ENCODE measurements around the gene PPIA.

Gene PPIA

GRCh38 chr7:44762300-44762699, 34.2 kb upstream of the PPIA start:
- TF ChIP-seq CTCF (IDR thresholded peaks at IDR 0.05; ENCODE audit: low read depth, low read length) (no peak), EZH2phosphoT487 (IDR thresholded peaks at IDR 0.05; ENCODE audit: low read depth) (no peak)
- H2AFZ ChIP-seq (ENCODE audit: low read depth, low read length), result no peak overlapping the region
- H3K4me3 ChIP-seq (ENCODE audit: low read length), result no peak overlapping the region
- peaks cover 2% of the 10 kb centered on the region; the same call in 1 of the 2 replicates for H3K4me1 ChIP-seq (ENCODE audit: low read length)
- H3K4me2 ChIP-seq (ENCODE audit: low read length), result no peak overlapping the region
- H3K9ac ChIP-seq (ENCODE audit: low read length), result no peak overlapping the region
- H3K9me3 ChIP-seq (ENCODE audit: insufficient read depth, low read length), result no peaks in the 10 kb centered on the region
- no peaks in the 10 kb centered on the region for H3K27me3 ChIP-seq (ENCODE audit: low read depth, low read length)
- H3K27ac ChIP-seq (ENCODE audit: low read length), result no peak overlapping the region
- peaks cover 5% of the 10 kb centered on the region; the same call in 1 of the 2 replicates for H3K79me2 ChIP-seq (ENCODE audit: low read length)
- H4K20me1 ChIP-seq (ENCODE audit: insufficient read depth, low read length), result peaks cover 16% of the 10 kb centered on the region; the same call in 1 of the 2 replicates
- peaks cover 79% of the 10 kb centered on the region for H3K36me3 ChIP-seq (replicated peaks; ENCODE audit: low read depth, low read length)

GRCh38 chr7:44762726-44763522, 33.6 kb upstream of the PPIA start:
- Histone ChIP-seq H3K9ac (ENCODE audit: low read length) (no peak overlapping the region), H3K27me3 (ENCODE audit: low read depth, low read length) (no peaks in the 10 kb centered on the region), H3K4me3 (ENCODE audit: low read length) (no peak overlapping the region), H3K36me3 (replicated peaks; ENCODE audit: low read depth, low read length) (peaks cover 80% of the 10 kb centered on the region), H3K79me2 (ENCODE audit: low read length) (peaks cover 1% of the 10 kb centered on the region; the same call in 1 of the 2 replicates), H3K4me1 (ENCODE audit: low read length) (peaks cover 9% of the 10 kb centered on the region), H2AFZ (ENCODE audit: low read depth, low read length) (no peak overlapping the region), H3K27ac (ENCODE audit: low read length) (no peak overlapping the region), H3K4me2 (ENCODE audit: low read length) (no peak overlapping the region), H4K20me1 (ENCODE audit: insufficient read depth, low read length) (peaks cover 13% of the 10 kb centered on the region; the same call in 1 of the 2 replicates), H3K9me3 (ENCODE audit: insufficient read depth, low read length) (no peaks in the 10 kb centered on the region)
- TF ChIP-seq CTCF (IDR thresholded peaks at IDR 0.05; ENCODE audit: low read depth, low read length), result no peak
- TF ChIP-seq EZH2phosphoT487 (IDR thresholded peaks at IDR 0.05; ENCODE audit: low read depth), result no peak

GRCh38 chr7:44764081-44764480, 32.4 kb upstream of the PPIA start:
- Histone ChIP-seq H3K9ac (ENCODE audit: low read length) (no peak overlapping the region), H3K36me3 (replicated peaks; ENCODE audit: low read depth, low read length) (peaks cover 77% of the 10 kb centered on the region), H3K27ac (ENCODE audit: low read length) (no peak overlapping the region), H3K4me3 (ENCODE audit: low read length) (no peak overlapping the region), H3K9me3 (ENCODE audit: insufficient read depth, low read length) (no peaks in the 10 kb centered on the region), H3K79me2 (ENCODE audit: low read length) (no peaks in the 10 kb centered on the region), H3K4me2 (ENCODE audit: low read length) (no peak overlapping the region), H3K4me1 (ENCODE audit: low read length) (peaks cover 15% of the 10 kb centered on the region), H2AFZ (ENCODE audit: low read depth, low read length) (no peak overlapping the region), H3K27me3 (ENCODE audit: low read depth, low read length) (no peaks in the 10 kb centered on the region), H4K20me1 (ENCODE audit: insufficient read depth, low read length) (peaks cover 12% of the 10 kb centered on the region; the same call in 1 of the 2 replicates)
- TF ChIP-seq CTCF (IDR thresholded peaks at IDR 0.05; ENCODE audit: low read depth, low read length), result no peak
- TF ChIP-seq EZH2phosphoT487 (IDR thresholded peaks at IDR 0.05; ENCODE audit: low read depth), result no peak

GRCh38 chr7:44764665-44765578, 31.6 kb upstream of the PPIA start:
- Histone ChIP-seq H3K9me3 (ENCODE audit: insufficient read depth, low read length) (no peaks in the 10 kb centered on the region), H3K4me1 (ENCODE audit: low read length) (peaks cover 20% of the 10 kb centered on the region), H3K27me3 (ENCODE audit: low read depth, low read length) (no peaks in the 10 kb centered on the region), H3K4me3 (ENCODE audit: low read length) (no peak overlapping the region), H4K20me1 (ENCODE audit: insufficient read depth, low read length) (peaks cover 12% of the 10 kb centered on the region; the same call in 1 of the 2 replicates), H3K27ac (ENCODE audit: low read length) (no peak overlapping the region), H3K36me3 (replicated peaks; ENCODE audit: low read depth, low read length) (peaks cover 74% of the 10 kb centered on the region), H2AFZ (ENCODE audit: low read depth, low read length) (no peak overlapping the region), H3K4me2 (ENCODE audit: low read length) (no peak overlapping the region), H3K9ac (ENCODE audit: low read length) (no peak overlapping the region), H3K79me2 (ENCODE audit: low read length) (no peaks in the 10 kb centered on the region)
- TF ChIP-seq CTCF (IDR thresholded peaks at IDR 0.05; ENCODE audit: low read depth, low read length), result no peak

All from OCI-LY3 (cell line).